Chondrocyte (in vitro differentiated cells): ENCODE measurements around the gene STK32B. TPM values are rescaled to one million over a fixed set of nuclear protein-coding genes. Genes with fewer than 3 reads are reported as not detected.
A peak's percentile ranks its signal among the peaks of the same experiment; 100 is the strongest.

Experiments used
- DNase-seq: peaks from one replicate; pipeline ENCODE4 v3.0.0; 2021; ENCODE audit warnings: mixed read lengths, low spot score
- H3K27ac Mint-ChIP-seq: one replicate; pipeline ENCODE4 v1.8.0; 2021; ENCODE audit warnings: mild to moderate bottlenecking, moderate library complexity, mixed read lengths; ENCODE audit not compliant: unreplicated experiment
- H3K27me3 Mint-ChIP-seq: 2 replicates; pipeline ENCODE4 v1.8.0; 2021; ENCODE audit warnings: low read depth, mixed read lengths
- H3K36me3 Mint-ChIP-seq: 2 replicates; pipeline ENCODE4 v1.8.0; 2021; ENCODE audit warnings: low read depth, mixed read lengths
- H3K4me1 Mint-ChIP-seq: 2 replicates; pipeline ENCODE4 v1.8.0; 2021; ENCODE audit warnings: low read depth, mild to moderate bottlenecking, mixed read lengths
- H3K4me3 Mint-ChIP-seq: one replicate; pipeline ENCODE4 v1.8.0; 2021; ENCODE audit warnings: mild to moderate bottlenecking, moderate library complexity, mixed read lengths; ENCODE audit not compliant: unreplicated experiment
- H3K9me3 Mint-ChIP-seq: 2 replicates; pipeline ENCODE4 v1.8.0; 2021; ENCODE audit warnings: low read depth, mixed read lengths
- CTCF ChIP-seq: fragments of 200-600 bp; sonication (generic); IDR thresholded peaks from 2 replicates; pipeline ENCODE4 v1.5.0; 2021; ENCODE audit warnings: antibody characterized with exemption, mild to moderate bottlenecking, moderate library complexity
- total RNA-seq: library from RNA; stranded (reverse); gene quantifications from 3 replicates; pipeline ENCODE4 v1.2.1, GENCODE V29; 2021

STK32B gene
- total RNA-seq, 1 donor from 2014 or later: 14.2 TPM

GRCh38 chr4:5050520-5051277, 581 bp upstream of the STK32B start:
- Mint-ChIP-seq H3K4me3 (peak overlapping the region; percentile 80), H3K9me3 (peaks cover 9% of the 10 kb centered on the region), H3K27ac (peak overlapping the region; percentile 82), H3K4me1 (peaks cover 24% of the 10 kb centered on the region), H3K36me3 (no peaks in the 10 kb centered on the region), H3K27me3 (no peaks in the 10 kb centered on the region)
- TF ChIP-seq CTCF: peak; percentile 89
- DNase-seq: peak; percentile 94

GRCh38 chr4:5052204-5052702, 973 bp downstream of the STK32B start:
- Mint-ChIP-seq H3K27me3 (no peaks in the 10 kb centered on the region), H3K27ac (peak overlapping the region; percentile 73), H3K4me1 (peaks cover 24% of the 10 kb centered on the region), H3K4me3 (peak overlapping the region; percentile 80), H3K9me3 (no peaks in the 10 kb centered on the region), H3K36me3 (no peaks in the 10 kb centered on the region)
- DNase-seq: no peak
- no peak for TF ChIP-seq CTCF

- no peak for DNase-seq
- Mint-ChIP-seq H3K36me3 (no peaks in the 10 kb centered on the region), H3K27me3 (no peaks in the 10 kb centered on the region), H3K4me3 (peak overlapping the region; percentile 80), H3K27ac (no peak overlapping the region), H3K4me1 (peaks cover 24% of the 10 kb centered on the region), H3K9me3 (no peaks in the 10 kb centered on the region)
- TF ChIP-seq CTCF: no peak
Measured at GRCh38 chr4:5052726-5053425, 1.6 kb downstream of the STK32B start.

GRCh38 chr4:5054532-5054931, 3.3 kb downstream of the STK32B start:
- peaks cover under 1% of the 10 kb centered on the region for H3K36me3 Mint-ChIP-seq
- no peaks in the 10 kb centered on the region for H3K27me3 Mint-ChIP-seq
- TF ChIP-seq CTCF: no peak
- H3K4me1 Mint-ChIP-seq: peaks cover 24% of the 10 kb centered on the region
- H3K9me3 Mint-ChIP-seq: peaks cover 5% of the 10 kb centered on the region
- no peak overlapping the region for H3K27ac Mint-ChIP-seq
- DNase-seq: no peak
- no peak overlapping the region for H3K4me3 Mint-ChIP-seq

DNA sequence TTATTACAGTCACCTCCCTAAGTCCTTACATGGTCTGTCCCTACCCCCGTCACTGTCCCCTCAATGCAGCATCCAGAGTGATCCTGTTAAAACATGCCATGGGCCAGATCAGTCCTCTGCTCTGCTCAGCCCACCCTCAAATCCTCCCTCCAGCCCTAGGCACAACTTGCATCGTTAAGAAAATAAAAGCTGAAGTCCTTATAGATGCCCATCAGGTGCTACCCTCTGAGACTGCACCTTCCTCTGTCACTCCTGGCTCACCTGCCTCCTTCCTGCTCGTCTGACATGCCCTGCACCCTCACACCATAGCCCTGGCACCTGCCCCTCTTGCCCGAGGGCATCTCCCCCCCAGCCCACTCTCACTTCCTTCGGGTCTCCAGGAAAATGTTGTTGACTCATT, 4.1 kb downstream of the STK32B start:
- no peak for DNase-seq
- peaks cover 8% of the 10 kb centered on the region for H3K9me3 Mint-ChIP-seq
- TF ChIP-seq CTCF: no peak
- no peak overlapping the region for H3K4me3 Mint-ChIP-seq
- peaks cover 21% of the 10 kb centered on the region for H3K4me1 Mint-ChIP-seq
- no peaks in the 10 kb centered on the region for H3K27me3 Mint-ChIP-seq
- no peak overlapping the region for H3K27ac Mint-ChIP-seq
- H3K36me3 Mint-ChIP-seq: peaks cover 6% of the 10 kb centered on the region
